Measurements from ENCODE around the gene GPR141.

GPR141 gene

DNA sequence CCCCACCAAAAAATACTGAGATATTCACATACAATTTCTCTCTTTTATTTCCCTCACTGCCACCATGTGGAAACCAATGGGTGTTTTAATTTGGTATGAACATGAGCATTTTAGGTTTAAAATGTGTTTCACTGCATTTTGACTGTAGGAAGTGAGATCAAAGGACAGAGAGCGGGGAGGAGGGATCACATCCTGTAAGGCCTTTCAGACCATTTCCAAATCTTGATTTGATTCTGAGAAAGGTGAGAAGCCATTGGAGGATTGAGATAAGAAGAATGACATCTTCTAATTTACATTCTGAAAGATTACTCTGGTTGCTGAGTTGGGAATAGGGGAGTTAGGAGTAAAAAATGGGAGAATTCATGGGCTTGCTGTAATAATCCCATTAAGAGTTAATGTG, 42.5 kb downstream of the GPR141 start:
- in situ Hi-C loops (cut with HindIII; ENCODE audit: low pct_unique_long_range_greater_than_20kb, low sequenced_read_pairs): no loop called here
- TF ChIP-seq JUND (IDR thresholded peaks at IDR 0.05; ENCODE audit: low read depth): no peak
- DNase-seq (ENCODE audit: low read depth in 1 of 2, low spot score in 1 of 2): no peak

DNA sequence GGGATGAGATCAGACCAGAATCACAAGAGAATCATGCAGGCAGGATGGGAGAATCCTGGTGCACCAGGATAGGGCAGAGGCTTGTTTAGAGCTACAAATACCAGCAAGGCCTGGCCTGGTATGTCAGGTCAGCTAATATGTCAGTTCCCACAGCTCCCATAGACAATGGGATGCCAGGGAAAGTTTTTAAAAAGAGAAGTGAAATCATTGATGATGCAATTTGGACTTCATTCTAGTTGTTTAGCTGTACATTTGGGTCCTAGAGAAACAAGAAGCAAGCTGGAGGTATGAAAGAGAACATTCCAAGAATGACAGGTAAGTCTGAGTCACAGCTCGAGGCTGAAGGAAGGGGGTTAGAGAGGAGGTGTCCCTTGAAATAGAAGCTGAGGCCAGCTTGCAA, 45.2 kb downstream of the GPR141 start:
- TF ChIP-seq JUND (IDR thresholded peaks at IDR 0.05; ENCODE audit: low read depth): no peak
- in situ Hi-C loops (cut with HindIII; ENCODE audit: low pct_unique_long_range_greater_than_20kb, low sequenced_read_pairs): no loop called here
- no peak for DNase-seq (ENCODE audit: low read depth in 1 of 2, low spot score in 1 of 2)

- no peak for DNase-seq (ENCODE audit: low read depth in 1 of 2, low spot score in 1 of 2)
- TF ChIP-seq JUND (IDR thresholded peaks at IDR 0.05; ENCODE audit: low read depth): no peak
- in situ Hi-C loops (cut with HindIII; ENCODE audit: low pct_unique_long_range_greater_than_20kb, low sequenced_read_pairs): no loop called here
Measured at GRCh38 chr7:37729181-37729580, 45.6 kb downstream of the GPR141 start.

GRCh38 chr7:37730501-37730900, 46.9 kb downstream of the GPR141 start:
- no peak for TF ChIP-seq JUND (IDR thresholded peaks at IDR 0.05; ENCODE audit: low read depth)
- in situ Hi-C loops (cut with HindIII; ENCODE audit: low pct_unique_long_range_greater_than_20kb, low sequenced_read_pairs): no loop called here
- DNase-seq (ENCODE audit: low read depth in 1 of 2, low spot score in 1 of 2): no peak

DNA sequence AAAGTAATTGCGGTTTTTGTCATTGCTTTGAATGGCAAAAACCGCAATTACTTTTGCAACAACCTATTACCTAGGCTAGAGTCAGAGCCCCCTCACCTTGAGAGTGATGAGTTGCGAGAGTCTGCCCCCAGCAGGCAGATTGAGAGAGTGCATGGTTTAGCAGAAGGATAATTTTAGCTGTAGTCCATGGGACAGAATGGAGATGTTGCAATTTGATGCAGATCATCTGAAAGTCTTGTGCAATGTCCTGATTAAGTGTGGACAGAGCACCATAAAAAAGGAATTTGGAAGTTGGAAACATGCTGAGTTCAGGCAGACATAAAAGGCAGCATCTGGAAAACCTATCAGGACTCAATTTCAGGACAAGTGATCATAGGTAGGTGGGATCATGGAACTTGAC, 48.7 kb downstream of the GPR141 start:
- in situ Hi-C loops (cut with HindIII; ENCODE audit: low pct_unique_long_range_greater_than_20kb, low sequenced_read_pairs): no loop called here
- TF ChIP-seq JUND (IDR thresholded peaks at IDR 0.05; ENCODE audit: low read depth): no peak
- peak in 1 of 2 experiments; percentile 36 for DNase-seq (ENCODE audit: low read depth in 1 of 2, low spot score in 1 of 2)

- no peak for TF ChIP-seq JUND (IDR thresholded peaks at IDR 0.05; ENCODE audit: low read depth)
- no peak for DNase-seq (ENCODE audit: low read depth in 1 of 2, low spot score in 1 of 2)
- in situ Hi-C loops (cut with HindIII; ENCODE audit: low pct_unique_long_range_greater_than_20kb, low sequenced_read_pairs): no loop called here
Measured at GRCh38 chr7:37732888-37733287, 49.3 kb downstream of the GPR141 start.

GRCh38 chr7:37735196-37735595, 51.6 kb downstream of the GPR141 start:
- DNase-seq (ENCODE audit: low read depth in 1 of 2, low spot score in 1 of 2): no peak
- TF ChIP-seq JUND (IDR thresholded peaks at IDR 0.05; ENCODE audit: low read depth): no peak
- in situ Hi-C loops (cut with HindIII; ENCODE audit: low pct_unique_long_range_greater_than_20kb, low sequenced_read_pairs): no loop called here

DNA sequence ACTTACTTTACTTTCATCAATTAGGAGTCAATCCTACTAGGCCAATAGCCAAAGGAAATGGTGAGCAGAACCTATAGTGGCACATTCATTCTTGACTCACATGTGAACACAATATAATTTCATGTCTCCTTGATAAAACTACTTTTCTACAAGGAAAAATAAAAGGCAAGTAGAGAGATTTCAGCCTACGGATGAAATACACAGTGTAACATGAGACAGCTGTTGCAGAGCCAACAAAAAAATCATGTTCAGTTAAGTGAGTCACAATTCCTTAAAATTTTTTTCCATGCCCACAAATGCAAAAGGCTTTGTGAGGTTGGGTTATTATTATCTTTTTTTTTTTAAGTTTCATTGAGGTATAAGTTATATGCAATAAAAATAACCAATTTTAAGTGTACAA, 54.8 kb downstream of the GPR141 start:
- DNase-seq (ENCODE audit: low read depth in 1 of 2, low spot score in 1 of 2): no peak
- TF ChIP-seq JUND (IDR thresholded peaks at IDR 0.05; ENCODE audit: low read depth): no peak
- in situ Hi-C loops (cut with HindIII; ENCODE audit: low pct_unique_long_range_greater_than_20kb, low sequenced_read_pairs): no loop called here

DNA sequence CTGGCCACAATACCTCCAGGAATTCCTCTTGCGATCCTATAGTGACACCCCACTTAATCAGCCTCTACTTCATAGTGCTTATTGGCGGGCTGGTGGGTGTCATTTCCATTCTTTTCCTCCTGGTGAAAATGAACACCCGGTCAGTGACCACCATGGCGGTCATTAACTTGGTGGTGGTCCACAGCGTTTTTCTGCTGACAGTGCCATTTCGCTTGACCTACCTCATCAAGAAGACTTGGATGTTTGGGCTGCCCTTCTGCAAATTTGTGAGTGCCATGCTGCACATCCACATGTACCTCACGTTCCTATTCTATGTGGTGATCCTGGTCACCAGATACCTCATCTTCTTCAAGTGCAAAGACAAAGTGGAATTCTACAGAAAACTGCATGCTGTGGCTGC, 56.8 kb downstream of the GPR141 start:
- in situ Hi-C loops (cut with HindIII; ENCODE audit: low pct_unique_long_range_greater_than_20kb, low sequenced_read_pairs): no loop called here
- no peak for DNase-seq (ENCODE audit: low read depth in 1 of 2, low spot score in 1 of 2)
- no peak for TF ChIP-seq JUND (IDR thresholded peaks at IDR 0.05; ENCODE audit: low read depth)

- in situ Hi-C loops (cut with HindIII; ENCODE audit: low pct_unique_long_range_greater_than_20kb, low sequenced_read_pairs): no loop called here
- no peak for TF ChIP-seq JUND (IDR thresholded peaks at IDR 0.05; ENCODE audit: low read depth)
- DNase-seq (ENCODE audit: low read depth in 1 of 2, low spot score in 1 of 2): no peak
Measured at GRCh38 chr7:37741776-37742175, 58.2 kb downstream of the GPR141 start.

DNA sequence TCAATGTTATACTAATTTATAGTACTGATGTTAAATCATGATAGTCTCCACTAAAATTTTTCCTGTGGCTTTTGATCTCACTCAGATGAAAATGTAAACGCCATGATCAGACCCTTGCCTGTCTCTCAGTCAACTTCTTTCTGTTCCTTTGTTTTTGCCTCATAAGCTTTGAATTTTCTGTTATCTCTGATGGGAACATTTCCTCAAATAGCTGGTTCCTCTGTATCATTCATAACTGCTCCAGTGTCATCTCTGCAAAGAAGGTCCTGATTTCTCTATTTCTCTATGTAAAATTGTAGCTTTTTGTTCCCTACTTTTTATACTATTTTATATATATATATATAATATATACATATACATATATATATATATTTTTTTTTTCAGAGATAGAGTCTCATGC, 67.5 kb downstream of the GPR141 start:
- no peak for DNase-seq (ENCODE audit: low read depth in 1 of 2, low spot score in 1 of 2)
- no peak for TF ChIP-seq JUND (IDR thresholded peaks at IDR 0.05; ENCODE audit: low read depth)

GRCh38 chr7:37753398-37754050, 70.0 kb downstream of the GPR141 start:
- no peak for DNase-seq (ENCODE audit: low read depth in 1 of 2, low spot score in 1 of 2)
- in situ Hi-C loops (cut with HindIII; ENCODE audit: low pct_unique_long_range_greater_than_20kb, low sequenced_read_pairs): no loop called here
- TF ChIP-seq JUND (IDR thresholded peaks at IDR 0.05; ENCODE audit: low read depth): no peak

More for the DNA sequence above, 67.5 kb downstream of the GPR141 start:
- in situ Hi-C loops (cut with HindIII; ENCODE audit: low pct_unique_long_range_greater_than_20kb, low sequenced_read_pairs): no loop called here

DNA sequence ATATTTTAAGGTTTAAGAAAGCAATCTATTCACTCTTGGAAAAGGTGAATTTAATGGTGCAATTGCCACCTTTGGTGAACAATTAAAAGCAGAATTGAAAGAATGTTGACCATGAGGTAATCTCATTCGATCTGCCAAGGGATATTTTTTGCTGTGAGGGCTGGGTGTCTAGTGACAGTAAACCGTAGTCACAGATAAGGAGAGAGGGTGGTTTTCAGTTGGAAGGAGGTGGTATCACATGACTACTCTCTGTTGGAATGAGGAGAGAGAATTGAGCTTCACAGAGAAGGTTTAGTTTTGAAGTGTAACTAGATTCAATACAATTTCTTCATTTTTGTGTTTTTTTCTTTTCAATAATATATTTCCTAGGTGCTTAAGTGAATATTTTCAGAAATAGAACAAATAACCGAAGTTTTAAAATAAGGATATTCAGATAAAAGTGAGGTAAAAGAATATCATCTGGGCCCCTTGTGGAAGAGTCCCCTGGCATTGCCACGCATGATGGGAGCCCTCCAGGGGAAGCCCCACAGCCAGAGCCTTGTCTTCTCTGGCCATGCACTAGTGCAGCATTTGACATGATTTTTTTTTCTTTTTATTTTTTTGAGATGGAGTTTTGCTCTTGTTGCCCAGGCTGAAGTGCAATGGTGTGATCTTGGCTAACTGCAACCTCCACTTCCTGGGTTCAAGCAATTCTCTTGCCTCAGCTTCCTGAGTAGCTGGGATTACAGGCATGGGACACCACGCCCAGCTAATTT, 73.4 kb downstream of the GPR141 start:
- in situ Hi-C loops (cut with HindIII; ENCODE audit: low pct_unique_long_range_greater_than_20kb, low sequenced_read_pairs): no loop called here
- no peak for TF ChIP-seq JUND (IDR thresholded peaks at IDR 0.05; ENCODE audit: low read depth)
- no peak for DNase-seq (ENCODE audit: low read depth in 1 of 2, low spot score in 1 of 2)
